Endodermal cell (in vitro differentiated cells): ENCODE results near the gene MRPS10. TPM values are rescaled to one million over a fixed set of nuclear protein-coding genes. Genes with fewer than 3 reads are reported as not detected.

ENCODE experiments used
- DNase-seq: peaks from one replicate; pipeline ENCODE4 v3.0.0-alpha.2; 2017
- H3K27ac ChIP-seq: 2 replicates; pipeline ENCODE4 v1.5.1; 2013; ENCODE audit warnings: mild to moderate bottlenecking, low read depth, low read length, moderate library complexity
- H3K27me3 ChIP-seq: 2 replicates; pipeline ENCODE4 v1.6.1; 2013; ENCODE audit warnings: mild to moderate bottlenecking, low read length, moderate library complexity; ENCODE audit not compliant: insufficient read depth, control insufficient read depth, poor library complexity, severe bottlenecking
- H3K36me3 ChIP-seq: 2 replicates; pipeline ENCODE4 v1.7.0; 2013; ENCODE audit warnings: mild to moderate bottlenecking, low read length, moderate library complexity; ENCODE audit not compliant: control insufficient read depth, insufficient read depth
- H3K4me1 ChIP-seq: one replicate; pipeline ENCODE4 v1.7.0; 2013; ENCODE audit warnings: low read length; ENCODE audit not compliant: control insufficient read depth, insufficient read depth
- H3K4me3 ChIP-seq: 2 replicates; pipeline ENCODE4 v1.5.1; 2013; ENCODE audit warnings: mild to moderate bottlenecking, low read length, moderate library complexity
- H3K9ac ChIP-seq: 2 replicates; pipeline ENCODE4 v1.6.1; 2013; ENCODE audit warnings: mild to moderate bottlenecking, low read length, moderate library complexity; ENCODE audit not compliant: poor library complexity, severe bottlenecking; ENCODE audit errors: extremely low read depth
- H3K9me3 ChIP-seq: 2 replicates; pipeline ENCODE4 v1.6.1; 2013; ENCODE audit warnings: mild to moderate bottlenecking, low read length, moderate library complexity; ENCODE audit not compliant: control insufficient read depth
- H3K27ac Mint-ChIP-seq: 2 replicates; pipeline ENCODE4 v1.8.0; 2020; ENCODE audit warnings: mixed read lengths
- H3K27me3 Mint-ChIP-seq: 2 replicates; pipeline ENCODE4 v1.8.0; 2021; ENCODE audit warnings: mild to moderate bottlenecking, mixed read lengths; ENCODE audit not compliant: insufficient read depth
- H3K36me3 Mint-ChIP-seq: 2 replicates; pipeline ENCODE4 v1.8.0; 2020; ENCODE audit warnings: low read depth, mixed read lengths
- H3K4me1 Mint-ChIP-seq: 2 replicates; pipeline ENCODE4 v1.8.0; 2020; ENCODE audit warnings: mixed read lengths
- H3K4me3 Mint-ChIP-seq: 2 replicates; pipeline ENCODE4 v1.8.0; 2020; ENCODE audit warnings: mild to moderate bottlenecking, moderate library complexity, mixed read lengths
- H3K9me3 Mint-ChIP-seq: 2 replicates; pipeline ENCODE4 v1.8.0; 2020; ENCODE audit warnings: mild to moderate bottlenecking, mixed read lengths
- CTCF ChIP-seq: fragments of 200-600 bp; sonication (generic); conservative IDR thresholded peaks from 2 replicates; pipeline ENCODE4 v1.5.0; 2021; ENCODE audit warnings: antibody characterized with exemption, mild to moderate bottlenecking
- WGBS, 2 experiments: methylation state at CpG; one replicate each; pipeline versions ENCODE4 v1.1.5 to v1.1.7; 2013; ENCODE audit warnings: missing lambda C conversion rate in 2 of 2, mixed read lengths in 1 of 2; ENCODE audit not compliant: insufficient coverage in 1 of 2, insufficient read length in 1 of 2; 5-methylcytosine and 5-hydroxymethylcytosine counted together
- total RNA-seq, 2 donors: library from RNA; stranded (reverse); fragmentation: NEBNext Ultra II Directional in 1 of 2; extraction: Animal tissue kit (Norgen Biotek cat#: 25700) in 1 of 2; gene quantifications; 2 replicates in 1 of 2; 3 replicates in 1 of 2; pipeline ENCODE4 v1.2.1, GENCODE V29; 2021

MRPS10 gene
- total RNA-seq, 2 donors from 2014 or later = 33.4 to 39.6 TPM

- H3K4me3 ChIP-seq = no peak overlapping the region
- H3K9ac ChIP-seq = no peak overlapping the region
- H3K27me3 ChIP-seq = no peaks in the 10 kb centered on the region
- H3K27ac Mint-ChIP-seq = no peak overlapping the region
- no peak overlapping the region for H3K27ac ChIP-seq
- TF ChIP-seq CTCF = no peak
- H3K27me3 Mint-ChIP-seq = no peaks in the 10 kb centered on the region
- H3K4me3 Mint-ChIP-seq = no peak overlapping the region
- peaks cover 19% of the 10 kb centered on the region for H3K4me1 Mint-ChIP-seq
- no peaks in the 10 kb centered on the region for H3K36me3 Mint-ChIP-seq
- WGBS, 2 experiments = 93% methylated on average over 9 of the region's 9 CpGs
- peaks cover 4% of the 10 kb centered on the region for H3K4me1 ChIP-seq
- H3K9me3 ChIP-seq = no peaks in the 10 kb centered on the region
- H3K9me3 Mint-ChIP-seq = no peaks in the 10 kb centered on the region
- H3K36me3 ChIP-seq = no peaks in the 10 kb centered on the region
- DNase-seq = no peak
These were observed 36.8 kb upstream of the MRPS10 start for GRCh38 chr6:42254505-42254904.

GRCh38 chr6:42251911-42252637, 34.4 kb upstream of the MRPS10 start:
- Histone ChIP-seq H3K4me1 (no peaks in the 10 kb centered on the region), H3K9ac (no peak overlapping the region), H3K27ac (no peak overlapping the region), H3K36me3 (no peaks in the 10 kb centered on the region), H3K4me3 (no peak overlapping the region), H3K27me3 (no peaks in the 10 kb centered on the region), H3K9me3 (no peaks in the 10 kb centered on the region)
- Mint-ChIP-seq H3K27ac (no peak overlapping the region), H3K36me3 (no peaks in the 10 kb centered on the region), H3K4me3 (no peak overlapping the region), H3K9me3 (no peaks in the 10 kb centered on the region), H3K27me3 (no peaks in the 10 kb centered on the region), H3K4me1 (peaks cover 8% of the 10 kb centered on the region)
- 88 to 100% methylated on average over 2 to 8 of the region's 9 CpGs for WGBS, 2 experiments
- no peak for TF ChIP-seq CTCF
- no peak for DNase-seq

- no peak overlapping the region for H3K27ac ChIP-seq
- no peak for DNase-seq
- H3K4me1 ChIP-seq = no peaks in the 10 kb centered on the region
- no peak for TF ChIP-seq CTCF
- no peaks in the 10 kb centered on the region for H3K27me3 ChIP-seq
- 87 to 100% methylated on average over 1 of the region's 1 CpG for WGBS, 2 experiments
- H3K27ac Mint-ChIP-seq = no peak overlapping the region
- no peaks in the 10 kb centered on the region for H3K36me3 ChIP-seq
- peaks cover 6% of the 10 kb centered on the region for H3K4me1 Mint-ChIP-seq
- no peaks in the 10 kb centered on the region for H3K27me3 Mint-ChIP-seq
- no peak overlapping the region for H3K4me3 ChIP-seq
- H3K9me3 Mint-ChIP-seq = no peaks in the 10 kb centered on the region
- H3K9ac ChIP-seq = no peak overlapping the region
- H3K36me3 Mint-ChIP-seq = no peaks in the 10 kb centered on the region
- H3K9me3 ChIP-seq = no peaks in the 10 kb centered on the region
- no peak overlapping the region for H3K4me3 Mint-ChIP-seq
These were observed 33.8 kb upstream of the MRPS10 start for GRCh38 chr6:42251500-42251899.
